HEK293T (cell line): ENCODE data around the gene NOTCH2.

Source experiments
- CTCF ChIA-PET: fragments of 350-600 bp; formaldehyde crosslinking; extraction: SDS; loops from one replicate; lab custom pipeline; 2021; ENCODE audit warnings: antibody characterized with exemption, inconsistent platforms; lab: Yijun Ruan, JAX
- POLR2A ChIA-PET: fragments of 350-600 bp; formaldehyde crosslinking; extraction: SDS; loops from one replicate; lab custom pipeline; 2020; ENCODE audit warnings: antibody characterized with exemption, inconsistent platforms; lab: Yijun Ruan, JAX
- DNase-seq: peaks from one replicate; pipeline ENCODE4 v3.0.0; 2012; ENCODE audit warnings: mixed read lengths; ENCODE audit errors: extremely low spot score
- ARNT ChIP-seq: fragments of 450-650 bp; IDR thresholded peaks from 2 replicates; pipeline ENCODE4 v1.6.1; 2017; ENCODE audit warnings: mild to moderate bottlenecking
- BHLHE40 ChIP-seq: fragments of 450-650 bp; IDR thresholded peaks from 2 replicates; pipeline ENCODE4 v1.6.1; 2016; ENCODE audit warnings: mild to moderate bottlenecking, moderate library complexity, borderline replicate concordance
- CTBP1 ChIP-seq: fragments of 450-650 bp; IDR thresholded peaks from 2 replicates; pipeline ENCODE4 v1.6.1; 2016; ENCODE audit warnings: borderline replicate concordance
- ELF4 ChIP-seq: fragments of 450-650 bp; IDR thresholded peaks from 2 replicates; pipeline ENCODE4 v1.6.1; 2017; ENCODE audit warnings: antibody characterized with exemption
- FOXA1 ChIP-seq: fragments of 450-650 bp; IDR thresholded peaks from 2 replicates; pipeline ENCODE4 v1.6.1; 2016; ENCODE audit warnings: mild to moderate bottlenecking
- FOXK2 ChIP-seq: fragments of 450-650 bp; IDR thresholded peaks from 2 replicates; pipeline ENCODE4 v1.6.1; 2016; ENCODE audit warnings: mild to moderate bottlenecking
- FOXM1 ChIP-seq: fragments of 450-650 bp; IDR thresholded peaks from 2 replicates; pipeline ENCODE4 v1.6.1; 2017; ENCODE audit warnings: mild to moderate bottlenecking, borderline replicate concordance
- HDGF ChIP-seq: fragments of 450-650 bp; IDR thresholded peaks from 2 replicates; pipeline ENCODE4 v1.6.1; 2017; ENCODE audit warnings: antibody characterized with exemption, borderline replicate concordance
- L3MBTL2 ChIP-seq: fragments of 450-650 bp; conservative IDR thresholded peaks from 2 replicates; pipeline ENCODE4 v1.6.1; 2016; ENCODE audit warnings: mild to moderate bottlenecking
- LEF1 ChIP-seq: fragments of 450-650 bp; IDR thresholded peaks from 2 replicates; pipeline ENCODE4 v1.6.1; 2017; ENCODE audit warnings: mild to moderate bottlenecking, borderline replicate concordance
- NFRKB ChIP-seq: fragments of 450-650 bp; IDR thresholded peaks from 2 replicates; pipeline ENCODE4 v1.6.1; 2016; ENCODE audit warnings: mild to moderate bottlenecking, moderate library complexity
- PKNOX1 ChIP-seq: fragments of 450-650 bp; IDR thresholded peaks from 2 replicates; pipeline ENCODE4 v1.6.1; 2016
- SP1 ChIP-seq: fragments of 450-650 bp; IDR thresholded peaks from 2 replicates; pipeline ENCODE4 v1.6.1; 2017
- SUZ12 ChIP-seq: fragments of 450-650 bp; IDR thresholded peaks from 2 replicates; pipeline ENCODE4 v1.6.1; 2016; ENCODE audit warnings: mild to moderate bottlenecking
- TARDBP ChIP-seq: fragments of 450-650 bp; IDR thresholded peaks from 2 replicates; pipeline ENCODE4 v1.6.1; 2016
- ZNF384 ChIP-seq: fragments of 450-650 bp; IDR thresholded peaks from 2 replicates; pipeline ENCODE4 v1.6.1; 2016

NOTCH2 gene

GRCh38 chr1:119919241-119919640 is 150.2 kb downstream of the NOTCH2 start:
- TF ChIP-seq BHLHE40, result no peak
- no peak for TF ChIP-seq HDGF
- TF ChIP-seq SP1, result no peak
- TF ChIP-seq FOXA1, result no peak
- no peak for TF ChIP-seq TARDBP
- no peak for TF ChIP-seq ELF4
- TF ChIP-seq FOXK2, result no peak
- no peak for TF ChIP-seq FOXM1
- TF ChIP-seq LEF1, result no peak
- no peak for TF ChIP-seq CTBP1
- no peak for TF ChIP-seq PKNOX1
- TF ChIP-seq SUZ12, result no peak
- TF ChIP-seq L3MBTL2, result no peak
- no peak for TF ChIP-seq NFRKB
- TF ChIP-seq ARNT, result no peak
- no peak for DNase-seq
- ChIA-PET CTCF (interaction anchor here (0.8 to 1.0 kb wide), 2 partner anchors 9 to 49 kb away, joined by 3 to 4 read pairs; no protein-coding TSS in a partner anchor), POLR2A (no interaction called here)

GRCh38 chr1:119918301-119918700 is 151.2 kb downstream of the NOTCH2 start:
- ChIA-PET CTCF (interaction anchor here (1.0 kb wide), 1 partner anchor 8 kb away, joined by 3 read pairs; no protein-coding TSS in a partner anchor), POLR2A (no interaction called here)
- no peak for DNase-seq

GRCh38 chr1:119917304-119918055 is 152.0 kb downstream of the NOTCH2 start:
- CTCF ChIA-PET, result interaction anchor here (1.1 kb wide), 1 partner anchor 10 kb away, joined by 3 read pairs; no protein-coding TSS in a partner anchor
- TF ChIP-seq LEF1 (no peak), PKNOX1 (no peak), TARDBP (no peak), FOXK2 (no peak), NFRKB (no peak), ELF4 (no peak), CTBP1 (no peak), SP1 (no peak), BHLHE40 (no peak), SUZ12 (no peak), FOXA1 (no peak), FOXM1 (no peak), ARNT (no peak), L3MBTL2 (no peak), HDGF (no peak), ZNF384 (no peak)
- POLR2A ChIA-PET, result interaction anchor here (1.0 kb wide), 1 partner anchor 8 kb away, joined by 3 read pairs; no protein-coding TSS in a partner anchor
- DNase-seq, result no peak

More at GRCh38 chr1:119918301-119918700, 151.2 kb downstream of the NOTCH2 start:
- TF ChIP-seq ARNT (no peak), NFRKB (no peak), PKNOX1 (no peak), ELF4 (no peak), FOXM1 (no peak), HDGF (no peak), CTBP1 (no peak), FOXK2 (no peak), BHLHE40 (no peak), TARDBP (no peak), FOXA1 (no peak), ZNF384 (no peak), SP1 (no peak), LEF1 (no peak), L3MBTL2 (no peak), SUZ12 (no peak)

- TF ChIP-seq NFRKB (no peak), HDGF (no peak), ARNT (no peak), LEF1 (no peak), TARDBP (no peak), BHLHE40 (no peak), PKNOX1 (no peak), ZNF384 (no peak), ELF4 (no peak), FOXK2 (no peak), FOXM1 (no peak), SUZ12 (no peak), SP1 (no peak)
- CTCF ChIA-PET, result no interaction called here
- POLR2A ChIA-PET, result no interaction called here
- no peak for DNase-seq
These were observed 153.9 kb downstream of the NOTCH2 start for GRCh38 chr1:119915517-119915916.

- no peak for TF ChIP-seq BHLHE40
- POLR2A ChIA-PET, result no interaction called here
- no peak for DNase-seq
These were observed 155.4 kb downstream of the NOTCH2 start for GRCh38 chr1:119914071-119914470.

More at GRCh38 chr1:119914071-119914470, 155.4 kb downstream of the NOTCH2 start:
- CTCF ChIA-PET, result no interaction called here
